Suprapubic skin (tissue), 3 donors: ENCODE results near the gene PTPN1.

Experiments used
- POLR2A ChIP-seq, 2 donors: fragments of 450-650 bp; IDR thresholded peaks; one replicate each; pipeline ENCODE4 v1.6.1; 2017; ENCODE audit warnings: antibody characterized with exemption in 2 of 2, mild to moderate bottlenecking in 2 of 2, moderate library complexity in 2 of 2
- TF ChIP-seq, protein P1 (sequence below), 2 donors: fragments of 200-600 bp in 1 of 2; fragments of 450-650 bp in 1 of 2; sonication (generic) in 1 of 2; IDR thresholded peaks; one replicate each; pipeline ENCODE4 v1.5.1; 2016 to 2019; ENCODE audit warnings: antibody characterized with exemption in 2 of 2, mild to moderate bottlenecking in 1 of 2, moderate library complexity in 1 of 2

- TF ChIP-seq, protein P1, sequence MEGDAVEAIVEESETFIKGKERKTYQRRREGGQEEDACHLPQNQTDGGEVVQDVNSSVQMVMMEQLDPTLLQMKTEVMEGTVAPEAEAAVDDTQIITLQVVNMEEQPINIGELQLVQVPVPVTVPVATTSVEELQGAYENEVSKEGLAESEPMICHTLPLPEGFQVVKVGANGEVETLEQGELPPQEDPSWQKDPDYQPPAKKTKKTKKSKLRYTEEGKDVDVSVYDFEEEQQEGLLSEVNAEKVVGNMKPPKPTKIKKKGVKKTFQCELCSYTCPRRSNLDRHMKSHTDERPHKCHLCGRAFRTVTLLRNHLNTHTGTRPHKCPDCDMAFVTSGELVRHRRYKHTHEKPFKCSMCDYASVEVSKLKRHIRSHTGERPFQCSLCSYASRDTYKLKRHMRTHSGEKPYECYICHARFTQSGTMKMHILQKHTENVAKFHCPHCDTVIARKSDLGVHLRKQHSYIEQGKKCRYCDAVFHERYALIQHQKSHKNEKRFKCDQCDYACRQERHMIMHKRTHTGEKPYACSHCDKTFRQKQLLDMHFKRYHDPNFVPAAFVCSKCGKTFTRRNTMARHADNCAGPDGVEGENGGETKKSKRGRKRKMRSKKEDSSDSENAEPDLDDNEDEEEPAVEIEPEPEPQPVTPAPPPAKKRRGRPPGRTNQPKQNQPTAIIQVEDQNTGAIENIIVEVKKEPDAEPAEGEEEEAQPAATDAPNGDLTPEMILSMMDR (IDR thresholded peaks at IDR 0.05): no peak
- TF ChIP-seq POLR2A (IDR thresholded peaks at IDR 0.05): no peak
Measured at GRCh38 chr20:50567860-50568548, 57.8 kb downstream of the PTPN1 start.
